Tibial nerve (tissue), 4 donors: ENCODE measurements around the gene NCS1. TPM values are rescaled to one million over a fixed set of nuclear protein-coding genes. Genes with fewer than 3 reads are reported as not detected.

Experiments
- DNase-seq, 2 donors: peaks; one replicate each; pipeline ENCODE4 v3.0.0-alpha.2; 2019; ENCODE audit warnings: low spot score in 2 of 2
- H3K27ac ChIP-seq, 4 donors: fragments of 200-600 bp; sonication (generic) in 3 of 4; one replicate each; pipeline ENCODE4 v1.5.1; 2017 to 2019; ENCODE audit warnings: mild to moderate bottlenecking in 1 of 4
- H3K27me3 ChIP-seq, 2 donors: fragments of 200-600 bp; sonication (generic) in 1 of 2; one replicate each; pipeline versions ENCODE4 v1.5.1 to v1.6.0; 2017 to 2019
- H3K36me3 ChIP-seq, 3 donors: fragments of 200-600 bp; sonication (generic); one replicate each; pipeline ENCODE4 v1.5.1; 2018 to 2019
- H3K4me1 ChIP-seq, 4 donors: fragments of 200-600 bp; sonication (generic) in 3 of 4; one replicate each; pipeline ENCODE4 v1.5.1; 2017 to 2019
- H3K4me3 ChIP-seq, 4 donors: fragments of 200-600 bp; sonication (generic) in 3 of 4; one replicate each; pipeline ENCODE4 v1.5.1; 2017 to 2019; ENCODE audit warnings: mild to moderate bottlenecking in 1 of 4, moderate library complexity in 1 of 4
- H3K9me3 ChIP-seq, 4 donors: fragments of 200-600 bp; sonication (generic) in 3 of 4; one replicate each; pipeline ENCODE4 v1.5.1; 2017 to 2019
- CTCF ChIP-seq, 5 experiments: fragments of 200-600 bp in 3 of 5; fragments of 450-650 bp in 2 of 5; sonication (generic) in 3 of 5; IDR thresholded peaks; one replicate each; pipeline ENCODE4 v1.5.1; 2016 to 2019; ENCODE audit warnings: antibody characterized with exemption in 5 of 5, mild to moderate bottlenecking in 3 of 5, moderate library complexity in 2 of 5
- EP300 ChIP-seq, 2 donors: sonication (generic); formaldehyde crosslinking; IDR thresholded peaks; one replicate each; pipeline ENCODE4 v1.6.1; 2017; ENCODE audit warnings: antibody characterized with exemption in 2 of 2, mild to moderate bottlenecking in 1 of 2
- POLR2A ChIP-seq, 2 donors: fragments of 450-650 bp; IDR thresholded peaks; one replicate each; pipeline ENCODE4 v1.6.1; 2017; ENCODE audit warnings: antibody characterized with exemption in 2 of 2, mild to moderate bottlenecking in 2 of 2, moderate library complexity in 2 of 2
- WGBS, 2 donors: methylation state at CpG; one replicate each; pipeline ENCODE4 v1.1.5; 2018; 5-methylcytosine and 5-hydroxymethylcytosine counted together
- total RNA-seq, 4 donors: library from RNA; depleted of rRNA; stranded (reverse); fragments of >200 nt; gene quantifications; one replicate each; pipeline ENCODE4 v1.1.0, GENCODE V29; 2016

Gene NCS1
- total RNA-seq, 4 donors from 2014 or later, result 5.7 to 10.7 (median 9.7) TPM

GRCh38 chr9:130142056-130142455 is 30.1 kb upstream of the NCS1 start:
- H3K4me3 ChIP-seq, result no peak overlapping the region
- no peaks in the 10 kb centered on the region for H3K9me3 ChIP-seq
- H3K36me3 ChIP-seq, result peaks cover 0 to 3% (median 0%) of the 10 kb centered on the region in 3 donors
- 66 to 67% methylated on average over 11 to 12 of the region's 12 CpGs for WGBS, 2 donors
- H3K27ac ChIP-seq, result no peak overlapping the region
- peaks cover 0 to 42% (median 9%) of the 10 kb centered on the region in 4 donors for H3K4me1 ChIP-seq
- DNase-seq, result no peak
- TF ChIP-seq CTCF (IDR thresholded peaks at IDR 0.05), result no peak
- TF ChIP-seq POLR2A (IDR thresholded peaks at IDR 0.05), result no peak
- TF ChIP-seq EP300 (IDR thresholded peaks at IDR 0.05), result no peak
- H3K27me3 ChIP-seq, result peaks cover 0 to 4% of the 10 kb centered on the region in 2 donors

- no peak for DNase-seq
- H3K4me1 ChIP-seq, result peaks cover 0 to 40% (median 8%) of the 10 kb centered on the region in 4 donors
- no peak overlapping the region for H3K27ac ChIP-seq
These were observed 29.6 kb upstream of the NCS1 start for GRCh38 chr9:130142641-130143040.

GRCh38 chr9:130143279-130143893 is 28.8 kb upstream of the NCS1 start:
- Histone ChIP-seq H3K9me3 (no peaks in the 10 kb centered on the region), H3K4me1 (peaks cover 0 to 32% (median 5%) of the 10 kb centered on the region in 4 donors), H3K36me3 (no peaks in the 10 kb centered on the region), H3K27ac (no peak overlapping the region), H3K4me3 (no peak overlapping the region), H3K27me3 (peaks cover 0 to 4% of the 10 kb centered on the region in 2 donors)
- no peak for DNase-seq
- WGBS, 2 donors, result 70 to 74% methylated on average over 24 of the region's 24 CpGs
- TF ChIP-seq CTCF (IDR thresholded peaks at IDR 0.05), result no peak
- no peak for TF ChIP-seq EP300 (IDR thresholded peaks at IDR 0.05)
- TF ChIP-seq POLR2A (IDR thresholded peaks at IDR 0.05), result no peak

More at GRCh38 chr9:130142641-130143040, 29.6 kb upstream of the NCS1 start:
- Histone ChIP-seq H3K27me3 (peaks cover 0 to 4% of the 10 kb centered on the region in 2 donors), H3K4me3 (no peak overlapping the region), H3K36me3 (no peaks in the 10 kb centered on the region), H3K9me3 (no peaks in the 10 kb centered on the region)
- WGBS, 2 donors, result 78 to 95% methylated on average over 4 to 6 of the region's 6 CpGs
- TF ChIP-seq CTCF (IDR thresholded peaks at IDR 0.05) (no peak), POLR2A (IDR thresholded peaks at IDR 0.05) (no peak), EP300 (IDR thresholded peaks at IDR 0.05) (no peak)

GRCh38 chr9:130143958-130144366 is 28.2 kb upstream of the NCS1 start:
- Histone ChIP-seq H3K4me3 (no peak overlapping the region), H3K27ac (no peak overlapping the region), H3K4me1 (peaks cover 0 to 26% (median 2%) of the 10 kb centered on the region in 4 donors), H3K36me3 (no peaks in the 10 kb centered on the region), H3K9me3 (no peaks in the 10 kb centered on the region), H3K27me3 (peaks cover 0 to 4% of the 10 kb centered on the region in 2 donors)
- no peak for DNase-seq
- TF ChIP-seq CTCF (IDR thresholded peaks at IDR 0.05), result no peak
- no peak for TF ChIP-seq EP300 (IDR thresholded peaks at IDR 0.05)
- no peak for TF ChIP-seq POLR2A (IDR thresholded peaks at IDR 0.05)
- WGBS, 2 donors, result 11 to 16% methylated on average over 14 of the region's 14 CpGs

- H3K9me3 ChIP-seq, result no peaks in the 10 kb centered on the region
- TF ChIP-seq EP300 (IDR thresholded peaks at IDR 0.05) (no peak), CTCF (IDR thresholded peaks at IDR 0.05) (no peak), POLR2A (IDR thresholded peaks at IDR 0.05) (no peak)
- no peak for DNase-seq
- H3K27me3 ChIP-seq, result peaks cover 0 to 4% of the 10 kb centered on the region in 2 donors
- H3K4me3 ChIP-seq, result no peak overlapping the region
- 59 to 61% methylated on average over 5 of the region's 5 CpGs for WGBS, 2 donors
- no peaks in the 10 kb centered on the region for H3K36me3 ChIP-seq
- H3K4me1 ChIP-seq, result peaks cover 0 to 19% (median 0%) of the 10 kb centered on the region in 4 donors
- H3K27ac ChIP-seq, result no peak overlapping the region
These were observed 27.5 kb upstream of the NCS1 start for GRCh38 chr9:130144703-130145102.
